ENCODE measurements around the gene QSOX2. TPM values are rescaled to one million over a fixed set of nuclear protein-coding genes. Genes with fewer than 3 reads are reported as not detected.

The QSOX2 gene
- total RNA-seq, 1 donor from 2014 or later: 6.3 TPM

Other genes starting within 250 kb of the QSOX2 start
- gene NACC2, start 150.5 kb downstream of the QSOX2 start, total RNA-seq: 10.9 and 11.6 TPM in 2 replicates
- gene TMEM250, start 126.9 kb downstream of the QSOX2 start, total RNA-seq: 34.0 and 44.4 TPM in 2 replicates
- gene LHX3, start 40.7 kb downstream of the QSOX2 start, total RNA-seq: not detected in 2 replicates
- not detected in 2 replicates for gene CCDC187, start 58.3 kb upstream of the QSOX2 start, total RNA-seq
- 14.8 and 30.2 TPM in 2 replicates for gene GPSM1, start 81.7 kb upstream of the QSOX2 start, total RNA-seq
- gene DNLZ, start 117.9 kb upstream of the QSOX2 start, total RNA-seq: 14.6 and 14.9 TPM in 2 replicates
- under 0.01 and 0.44 TPM in 2 replicates for gene CARD9, start 127.9 kb upstream of the QSOX2 start, total RNA-seq
- 3.0 and 3.7 TPM in 2 replicates for gene SNAPC4, start 154.4 kb upstream of the QSOX2 start, total RNA-seq
- gene ENTR1, start 164.8 kb upstream of the QSOX2 start, total RNA-seq: 14.2 and 22.0 TPM in 2 replicates
- 30.3 and 30.4 TPM in 2 replicates for gene PMPCA, start 164.8 kb upstream of the QSOX2 start, total RNA-seq
- gene INPP5E, start 194.0 kb upstream of the QSOX2 start, total RNA-seq: 3.3 and 4.0 TPM in 2 replicates
- gene SEC16A, start 237.2 kb upstream of the QSOX2 start, total RNA-seq: 12.4 and 14.3 TPM in 2 replicates